Stimulated activated CD8-positive, alpha-beta memory T cell treated with anti-CD3 and anti-CD28 coated beads, Interleukin-4, amount 100 ng/mL, for 24 hours (primary cell): ENCODE results near the gene ADGRB3.
"Not testable (repeated sequence)": the region's sequence is repeated elsewhere in the genome, so short reads cannot be mapped to it uniquely, and the experiment has no call there.

Experiments used
- DNase-seq: peaks from one replicate; pipeline ENCODE4 v3.0.0-alpha.2; 2020; ENCODE audit warnings: low read depth

ADGRB3 gene

DNA sequence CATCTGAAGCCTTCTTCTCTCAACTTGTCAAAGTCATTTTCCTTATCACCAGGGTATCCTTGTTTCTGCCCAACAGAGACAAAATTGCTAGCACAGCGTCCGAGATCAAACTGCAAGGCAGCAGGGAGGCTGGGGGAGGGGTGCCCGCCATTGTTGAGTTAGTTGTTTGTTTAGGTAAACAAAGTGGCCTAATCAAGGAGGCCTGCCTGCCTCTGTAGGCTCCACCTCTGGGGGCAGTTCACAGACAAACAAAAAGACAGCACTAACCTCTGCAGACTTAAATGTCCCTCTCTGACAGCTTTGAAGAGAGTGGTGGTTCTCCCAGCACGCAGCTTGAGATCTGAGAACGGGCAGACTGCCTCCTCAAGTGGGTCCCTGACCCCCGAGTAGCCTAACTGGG lies 155.0 kb downstream of the ADGRB3 start:
- not testable (repeated sequence) for DNase-seq

DNA sequence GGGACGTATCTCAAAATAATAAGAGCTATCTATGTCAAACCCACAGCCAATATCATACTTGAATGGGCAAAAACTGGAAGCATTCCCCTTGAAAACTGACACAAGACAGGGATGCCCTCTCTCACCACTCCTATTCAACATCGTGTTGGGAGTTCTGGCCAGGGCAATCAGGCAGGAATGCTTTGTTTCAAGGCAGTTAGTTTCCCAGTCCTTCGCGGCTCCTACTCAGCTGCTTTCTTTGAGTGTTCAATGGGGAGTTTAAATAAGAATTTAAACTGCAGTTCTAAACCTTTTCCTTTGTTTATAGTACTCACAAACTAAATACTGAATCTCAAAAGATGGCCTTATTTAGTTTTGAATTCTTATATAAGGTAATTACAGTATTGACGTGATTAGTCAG lies 179.9 kb downstream of the ADGRB3 start:
- not testable (repeated sequence) for DNase-seq

DNA sequence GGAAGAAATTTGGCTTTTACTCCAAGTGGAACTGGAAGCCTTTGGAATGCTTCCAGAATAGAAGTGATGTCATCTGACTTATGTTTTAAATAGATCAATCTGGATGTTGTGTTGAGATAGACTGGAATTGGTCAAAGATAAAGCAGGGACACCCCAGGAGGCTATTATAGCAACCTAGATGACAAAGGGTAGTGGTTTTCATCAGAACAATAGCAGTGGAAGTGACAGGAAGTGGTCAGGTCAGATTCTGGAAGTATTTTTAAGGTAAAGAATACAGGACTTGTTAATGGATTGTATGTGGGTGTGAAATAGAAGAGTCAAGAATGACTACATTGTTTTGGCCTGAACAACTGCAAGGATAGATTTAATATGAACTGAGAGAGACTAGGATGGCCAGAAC lies 191.4 kb downstream of the ADGRB3 start:
- no peak for DNase-seq

DNA sequence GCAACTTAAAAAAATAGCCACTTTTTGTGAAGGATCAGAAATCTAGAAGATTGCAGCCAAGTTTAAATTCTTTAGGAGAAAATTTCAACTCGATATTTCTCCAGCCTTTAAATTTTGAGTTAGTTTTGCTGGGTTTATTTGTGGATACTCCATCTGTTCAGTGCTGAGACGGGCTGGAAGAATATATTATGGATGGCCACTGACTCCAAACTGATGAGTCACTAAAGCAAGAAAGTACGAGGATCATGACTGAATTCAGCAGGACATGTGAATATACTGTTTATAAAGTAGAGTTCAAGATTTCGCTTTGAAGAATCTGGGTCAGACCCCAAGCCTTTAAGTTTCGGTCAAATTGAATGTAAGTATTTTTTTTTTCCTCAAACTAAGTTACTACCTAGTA lies 199.5 kb downstream of the ADGRB3 start:
- DNase-seq: no peak

DNA sequence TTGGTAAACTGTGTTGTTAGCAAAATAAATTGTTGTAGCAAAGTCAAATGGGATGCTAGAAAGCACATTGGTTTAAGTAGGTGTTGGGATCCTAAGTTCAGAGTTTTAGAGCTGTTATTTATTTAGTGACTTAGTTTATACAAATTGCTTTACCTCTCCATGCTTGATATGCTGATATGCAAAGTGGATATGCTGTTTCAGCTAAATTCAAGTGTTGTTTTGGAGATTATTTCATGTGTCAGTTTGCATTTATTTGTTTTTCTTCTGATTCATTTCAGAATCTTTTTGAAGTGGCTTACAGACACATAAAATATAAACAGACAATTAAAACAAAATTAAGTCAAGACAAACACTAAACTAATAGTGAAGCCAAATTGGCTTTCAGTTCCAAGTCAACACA lies 203.5 kb downstream of the ADGRB3 start:
- no peak for DNase-seq

DNA sequence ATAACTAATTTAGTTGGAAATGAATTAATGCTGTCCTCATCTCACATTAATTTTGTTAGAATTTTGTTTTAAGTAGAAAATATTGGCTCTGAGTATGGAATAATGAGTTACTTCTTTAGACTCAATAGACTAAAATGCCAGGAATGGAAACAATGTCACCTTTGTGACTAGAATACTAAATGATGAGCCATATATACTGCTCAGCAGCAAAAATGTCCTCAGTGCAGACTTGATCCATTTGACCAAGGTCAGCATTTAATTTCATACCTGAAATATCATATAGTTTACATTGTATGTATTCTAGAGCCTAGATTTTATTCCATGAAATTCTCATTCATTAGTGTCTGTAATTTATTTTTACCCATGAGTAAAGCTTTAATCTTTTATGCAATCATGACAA lies 217.7 kb downstream of the ADGRB3 start:
- no peak for DNase-seq

DNA sequence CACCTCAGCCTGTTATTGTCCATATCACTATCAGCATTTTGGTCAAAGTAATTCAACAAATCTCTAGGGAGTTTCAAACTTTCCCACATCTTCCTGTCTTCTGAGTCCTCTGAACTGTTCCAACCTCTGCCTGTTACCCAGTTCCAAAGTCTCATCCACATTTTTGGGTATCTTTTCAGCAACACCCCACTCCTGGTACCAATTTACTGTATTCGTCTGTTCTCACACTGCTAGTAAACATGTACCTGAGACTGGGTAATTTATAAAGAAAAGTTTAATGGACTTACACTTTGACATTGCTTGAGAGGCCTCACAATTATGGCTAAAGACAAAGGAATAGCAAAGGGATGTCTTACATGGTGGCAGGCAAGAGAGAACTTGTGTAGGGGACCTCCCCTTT lies 224.2 kb downstream of the ADGRB3 start:
- DNase-seq: no peak

DNA sequence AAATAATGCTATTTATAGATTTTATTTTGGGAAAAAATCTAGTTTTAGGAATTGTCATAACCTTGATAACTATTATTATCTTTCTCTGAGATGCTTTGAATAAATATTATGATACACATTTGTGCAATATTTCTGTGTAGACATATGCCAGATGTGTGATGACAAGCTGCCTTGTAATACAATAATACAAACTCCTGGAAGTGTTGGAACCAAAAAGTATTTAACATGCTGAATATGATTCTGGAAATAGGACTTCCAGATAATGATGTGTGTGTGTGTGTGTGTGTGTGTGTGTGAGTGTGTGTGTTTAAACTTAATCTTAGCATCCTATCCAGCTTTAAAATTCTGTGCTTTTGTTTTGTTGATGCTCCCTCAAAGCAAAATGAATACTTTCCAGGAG lies 233.6 kb downstream of the ADGRB3 start:
- DNase-seq: no peak

DNA sequence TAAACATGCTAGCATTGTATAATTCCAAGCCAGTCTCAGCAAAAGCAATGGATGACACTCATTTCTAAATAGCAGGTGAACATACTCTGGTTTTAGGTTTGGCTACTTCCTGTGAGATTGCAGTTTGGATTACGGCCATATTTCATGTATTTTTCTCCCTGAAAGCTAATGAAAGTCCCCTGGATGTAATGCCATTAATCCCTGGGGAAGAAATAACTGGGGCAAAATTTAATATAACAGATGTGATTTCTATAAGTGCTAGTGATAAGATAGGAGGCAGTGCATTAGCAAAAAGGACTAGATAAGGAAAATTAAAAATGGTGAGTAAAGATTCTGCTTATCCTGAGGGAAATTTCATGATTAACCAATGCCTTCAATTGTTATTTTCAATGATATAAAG lies 238.2 kb downstream of the ADGRB3 start:
- no peak for DNase-seq

DNA sequence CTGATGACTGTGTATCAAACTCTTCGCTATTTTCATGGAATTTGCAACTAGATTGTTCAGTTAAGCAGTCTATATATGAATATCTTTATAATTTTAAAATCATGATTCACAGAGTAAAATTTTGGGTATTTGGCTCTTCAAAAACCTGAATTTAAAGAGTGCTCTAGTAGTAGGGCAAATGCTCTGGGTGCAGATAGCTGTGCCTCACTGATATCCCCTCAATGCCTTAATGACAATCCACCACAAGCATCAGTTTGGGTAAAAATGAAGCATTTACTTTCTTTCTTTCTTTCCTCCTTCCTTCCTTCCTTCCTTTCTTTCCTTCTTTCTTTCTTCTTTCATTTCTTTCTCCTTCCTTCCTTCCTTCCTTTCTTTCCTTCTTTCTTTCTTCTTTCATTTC lies 239.7 kb downstream of the ADGRB3 start:
- no peak for DNase-seq

DNA sequence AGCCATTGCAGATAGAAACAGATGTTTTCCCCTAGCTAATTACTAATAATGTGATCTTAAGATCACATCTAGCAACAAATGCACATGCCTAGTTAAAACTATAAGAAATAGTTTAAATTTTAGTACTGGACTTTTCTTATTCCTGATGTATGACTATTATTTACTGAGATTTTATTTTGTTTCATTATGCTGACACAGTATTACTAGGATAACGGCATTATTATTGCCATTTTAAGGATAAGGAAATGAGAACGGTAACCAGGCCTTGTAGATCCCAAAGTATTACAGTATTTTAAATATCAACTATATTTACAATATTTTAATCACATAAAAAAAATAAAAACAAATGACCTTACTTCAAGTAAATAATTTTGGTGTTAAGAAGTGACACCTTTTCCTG lies 240.3 kb downstream of the ADGRB3 start:
- DNase-seq: no peak

DNA sequence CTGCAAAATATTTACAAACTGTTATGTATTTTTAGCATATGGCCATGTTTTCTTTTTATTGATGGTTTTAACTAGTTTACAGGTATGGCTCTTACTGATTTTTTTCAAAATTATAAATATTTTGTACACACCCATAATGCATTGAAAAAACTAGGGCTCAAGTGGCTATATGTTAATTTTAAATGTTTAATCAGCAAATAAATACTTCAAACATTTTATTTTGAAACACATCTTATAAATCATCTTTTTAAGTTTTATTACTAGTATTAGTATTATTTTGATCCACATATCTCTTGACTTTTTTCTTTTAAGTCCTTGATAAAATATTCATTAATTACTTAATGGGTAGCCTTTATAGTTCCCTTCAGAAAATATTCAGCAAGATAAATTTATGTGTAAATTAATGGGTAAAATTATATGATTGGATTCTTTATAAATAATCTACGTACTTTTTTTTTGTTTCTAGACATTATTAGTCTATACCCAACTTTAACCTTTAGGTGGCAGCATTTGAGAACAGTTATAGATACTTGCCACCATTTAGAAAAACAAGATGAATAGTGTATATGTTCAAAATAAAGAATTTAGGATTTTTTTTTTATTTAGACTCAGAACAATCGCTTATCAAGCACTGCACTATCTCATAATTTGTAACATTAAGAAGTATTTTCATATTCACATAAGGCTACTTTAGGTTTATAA lies 241.9 kb downstream of the ADGRB3 start:
- no peak for DNase-seq

DNA sequence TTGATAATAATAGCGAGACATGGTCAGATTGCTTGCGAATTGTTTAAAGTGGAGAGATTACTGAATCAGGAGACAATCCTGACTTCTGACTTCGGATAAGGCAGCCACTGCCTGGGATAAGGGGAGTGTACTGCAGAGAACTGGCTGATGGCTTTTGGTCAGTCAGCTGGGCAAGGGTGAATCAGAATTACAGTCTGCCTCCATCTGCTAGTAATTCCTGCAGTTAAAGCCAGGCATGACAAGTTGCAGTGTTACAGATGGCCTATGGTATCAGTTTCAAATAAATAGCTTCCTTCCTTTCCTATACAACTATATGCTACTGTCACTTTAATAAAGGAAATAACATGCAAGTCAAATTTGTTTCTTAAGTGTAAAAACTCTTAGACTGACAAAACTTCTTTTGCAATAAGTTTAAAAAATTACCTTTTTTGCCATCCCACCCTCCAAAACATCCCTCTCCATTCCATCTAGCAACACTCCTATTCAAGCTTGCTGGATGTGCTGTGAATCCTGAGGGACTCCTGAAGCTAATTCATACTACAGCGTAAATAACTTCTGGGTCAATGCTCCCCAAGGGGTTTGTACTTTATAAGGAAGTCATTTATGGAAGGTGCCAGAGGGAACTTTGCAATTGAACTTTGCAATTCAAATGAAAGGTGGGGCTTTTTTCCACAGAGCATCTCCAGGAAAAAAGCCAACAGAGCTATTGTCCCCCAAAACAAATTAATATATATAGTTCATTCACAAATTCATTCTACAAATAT lies 245.2 kb downstream of the ADGRB3 start:
- DNase-seq: no peak

DNA sequence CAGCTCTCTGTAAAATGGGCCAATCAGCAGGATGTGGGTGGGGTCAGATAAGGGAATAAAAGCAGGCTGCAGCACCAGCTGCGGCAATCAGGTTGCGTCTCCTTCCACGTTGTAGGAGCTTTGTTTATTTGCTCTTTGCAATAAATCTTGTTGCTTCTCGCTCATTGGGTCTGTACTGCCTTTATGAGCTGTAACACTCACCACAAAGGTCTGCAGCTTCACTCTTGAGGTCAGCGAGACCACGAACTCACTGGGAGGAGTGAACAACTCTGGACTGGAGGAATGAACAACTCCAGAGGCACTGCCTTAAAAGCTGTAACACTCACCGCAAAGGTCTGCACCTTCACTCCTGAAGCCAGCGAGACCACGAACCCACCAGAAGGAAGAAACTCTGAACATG lies 248.2 kb downstream of the ADGRB3 start:
- not testable (repeated sequence) for DNase-seq

DNA sequence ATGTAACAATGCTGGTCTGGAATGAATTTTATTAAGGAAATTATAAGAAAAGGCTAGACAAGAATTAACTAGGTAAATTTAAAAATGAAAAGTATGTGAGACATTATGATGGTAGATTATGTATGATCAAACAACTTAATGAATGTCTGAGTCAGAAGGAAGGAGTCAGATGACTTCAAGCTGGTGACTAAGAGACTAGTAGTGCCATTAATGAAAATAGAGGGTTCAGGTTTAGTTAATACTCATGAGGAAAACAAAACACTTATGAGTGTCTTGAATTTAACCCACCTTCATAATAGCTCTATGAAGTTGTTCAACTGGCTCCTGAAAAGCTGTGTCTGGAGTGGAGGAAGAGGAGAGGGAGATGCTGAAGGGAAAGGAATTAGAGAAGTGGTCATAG lies 256.3 kb downstream of the ADGRB3 start:
- no peak for DNase-seq

DNA sequence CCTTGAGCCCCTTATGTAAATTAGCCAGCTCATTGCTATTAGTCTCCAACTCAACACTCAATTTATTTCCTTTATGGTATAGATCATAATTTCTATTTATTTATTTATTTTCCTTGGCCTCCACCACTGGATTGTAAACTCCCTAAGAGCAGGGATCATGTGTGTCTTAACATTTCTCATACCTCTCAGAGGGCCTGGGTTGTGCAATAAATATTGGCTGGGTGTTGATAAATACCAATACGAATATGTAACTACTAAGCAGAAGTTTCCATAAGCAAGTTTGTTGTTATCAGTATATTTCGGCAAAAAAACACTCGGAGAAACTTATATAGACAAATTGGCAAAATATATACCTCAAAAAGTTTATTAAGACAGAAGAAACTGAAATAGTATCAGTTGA lies 257.4 kb downstream of the ADGRB3 start:
- DNase-seq: no peak

DNA sequence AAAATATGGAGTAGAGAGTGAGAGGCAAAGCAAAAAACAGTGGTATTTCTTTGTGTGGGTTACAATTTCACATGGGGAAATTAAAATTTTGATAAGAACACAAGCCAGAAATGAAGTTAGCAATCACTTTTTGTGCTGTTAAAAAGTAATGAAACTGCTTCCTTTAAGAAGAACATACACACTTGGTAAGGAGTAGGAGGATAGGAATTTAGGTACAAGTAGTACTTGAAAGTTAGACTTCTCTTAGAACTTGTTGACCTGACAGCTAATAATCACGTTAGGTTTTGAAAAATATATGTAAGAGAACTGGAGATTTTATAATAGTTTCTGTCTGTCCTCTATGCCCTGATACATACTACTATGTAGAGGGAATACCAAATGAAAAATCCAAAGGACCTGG lies 260.8 kb downstream of the ADGRB3 start:
- no peak for DNase-seq

DNA sequence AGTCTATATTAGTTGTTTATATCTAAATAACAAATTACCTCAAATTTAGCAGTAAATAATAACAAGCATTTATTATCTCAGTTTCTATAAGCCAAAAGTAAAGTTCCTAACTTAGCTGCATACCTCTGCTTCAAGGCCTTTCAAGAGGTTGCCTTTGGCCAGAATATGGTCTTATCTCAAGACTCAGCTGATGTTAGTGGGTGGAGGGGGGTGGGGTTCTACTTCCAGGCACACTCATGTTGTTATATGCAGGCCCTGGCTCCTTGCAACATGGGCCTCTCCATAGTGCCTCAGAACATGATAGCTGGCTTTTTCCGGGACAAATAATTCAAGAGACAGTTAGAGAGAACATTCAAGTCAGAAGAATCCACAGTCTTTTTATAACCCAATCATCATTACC lies 266.0 kb downstream of the ADGRB3 start:
- no peak for DNase-seq

DNA sequence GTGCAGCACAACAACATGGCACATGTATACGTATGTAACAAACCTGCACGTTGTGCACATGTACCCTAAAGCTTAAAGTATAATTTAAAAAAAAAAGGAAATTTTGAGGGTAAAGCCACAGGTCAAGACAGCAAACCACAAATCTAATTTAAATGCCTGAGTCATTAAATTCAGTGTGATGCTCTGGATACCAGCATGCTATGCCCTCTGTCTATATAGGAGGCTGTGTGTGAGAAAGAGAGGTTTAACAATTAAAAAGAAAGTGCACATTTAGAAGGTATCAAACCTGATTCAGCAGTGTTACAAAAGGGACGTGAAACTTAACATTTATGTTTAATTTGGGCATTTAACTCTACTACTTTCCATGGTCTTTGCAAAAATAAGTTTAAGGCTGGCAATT lies 276.3 kb downstream of the ADGRB3 start:
- DNase-seq: no peak

DNA sequence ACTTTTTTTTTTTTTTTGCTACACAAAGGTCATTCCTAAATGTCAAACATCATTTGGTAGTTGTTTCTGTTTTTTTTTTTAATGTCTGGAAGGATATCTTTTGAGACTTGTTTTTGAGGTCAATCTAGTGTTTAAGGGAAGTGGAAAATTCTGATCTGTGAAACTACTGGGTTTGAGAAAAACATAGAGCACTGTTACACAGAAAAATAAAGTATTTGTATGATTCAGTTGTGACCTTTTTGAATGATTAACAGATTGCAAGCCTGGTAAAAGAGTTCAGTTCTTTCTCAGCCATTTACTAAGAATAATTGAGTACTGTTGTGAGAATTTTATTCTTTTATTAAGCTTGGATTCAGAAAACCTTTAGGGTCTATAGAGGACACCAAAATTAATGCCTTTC lies 276.7 kb downstream of the ADGRB3 start:
- DNase-seq: no peak

DNA sequence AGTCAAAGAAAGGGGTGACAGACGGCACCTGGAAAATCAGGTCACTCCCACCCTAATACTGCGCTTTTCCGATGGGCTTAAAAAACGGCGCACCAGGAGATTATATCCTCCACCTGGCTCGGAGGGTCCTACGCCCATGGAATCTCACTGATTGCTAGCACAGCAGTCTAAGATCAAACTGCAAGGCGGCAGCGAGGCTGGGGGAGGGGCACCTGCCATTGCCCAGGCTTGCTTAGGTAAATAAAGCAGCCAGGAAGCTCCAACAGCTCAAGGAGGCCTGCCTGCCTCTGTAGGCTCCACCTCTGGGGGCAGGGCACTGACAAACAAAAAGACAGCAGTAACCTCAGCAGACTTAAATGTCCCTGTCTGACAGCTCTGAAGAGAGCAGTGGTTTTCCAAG lies 277.7 kb downstream of the ADGRB3 start:
- not testable (repeated sequence) for DNase-seq

DNA sequence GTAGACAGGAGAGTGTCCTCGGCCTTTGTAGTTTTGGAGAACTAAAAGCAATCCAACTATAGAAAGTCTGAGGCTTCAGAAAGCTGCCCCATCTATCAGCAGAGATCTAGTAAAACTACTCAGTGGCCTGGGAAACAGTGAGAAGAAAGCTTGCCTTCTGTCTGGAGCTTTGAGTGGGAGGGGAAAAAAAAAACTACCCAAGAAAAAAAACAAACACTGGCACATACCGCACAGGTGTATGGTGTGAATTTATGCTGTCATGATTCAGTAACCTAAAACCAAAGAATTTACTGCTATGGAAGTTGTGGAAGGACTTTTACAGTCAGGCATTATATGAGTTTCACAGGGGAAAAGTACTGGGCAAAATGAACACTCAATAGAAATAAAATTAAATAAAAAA lies 280.5 kb downstream of the ADGRB3 start:
- no peak for DNase-seq

DNA sequence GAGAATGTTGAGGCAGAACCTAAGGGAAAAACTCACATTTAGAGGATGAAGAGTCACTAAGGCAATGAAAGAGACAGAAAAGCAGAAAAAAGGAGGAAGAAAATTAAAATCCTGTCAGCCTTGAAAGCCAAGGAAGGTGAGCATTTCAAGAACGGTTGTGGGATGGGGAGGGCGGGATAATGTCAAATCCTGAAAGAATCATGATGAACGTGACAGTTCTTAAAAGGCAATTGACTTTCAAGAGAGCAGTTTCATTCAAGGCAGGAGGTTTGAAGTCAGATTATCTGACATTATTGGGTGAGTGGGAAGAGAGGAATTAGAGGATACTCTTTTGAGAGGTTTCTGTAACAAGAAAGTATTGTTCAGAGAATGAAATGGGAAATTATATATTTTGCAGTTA lies 284.5 kb downstream of the ADGRB3 start:
- DNase-seq: no peak

DNA sequence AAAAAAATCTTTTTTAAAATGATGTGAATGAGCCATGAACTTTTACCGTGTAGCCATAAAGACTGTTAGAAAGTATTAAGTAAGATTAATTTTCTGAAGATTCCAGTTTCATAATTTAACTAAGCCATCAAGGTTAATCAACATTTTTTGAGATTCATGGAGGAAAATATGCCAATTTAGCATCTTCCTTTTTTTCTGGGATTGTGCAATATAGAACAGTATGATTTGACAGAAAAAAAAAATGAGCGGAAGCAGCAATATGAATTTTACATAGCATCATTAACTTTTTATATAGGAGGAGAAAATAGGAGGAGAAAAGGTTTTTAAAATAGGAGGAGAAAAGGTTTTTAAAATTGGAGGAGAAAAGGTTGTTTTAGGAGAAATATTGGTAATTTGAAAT lies 306.3 kb downstream of the ADGRB3 start:
- DNase-seq: no peak
